ENCODE measurements around the gene ZNF862.

GRCh38 chr7:149792220-149792595 is 46.0 kb upstream of the ZNF862 start:
- TF ChIP-seq TAF7 (optimal IDR thresholded peaks at IDR 0.05; ENCODE audit: borderline replicate concordance, low read depth, low read length): no peak
- no peak for TF ChIP-seq NANOG (IDR thresholded peaks at IDR 0.05; ENCODE audit: insufficient read depth, low read depth, low read length, poor library complexity, severe bottlenecking)
